ENCODE measurements around the gene SLC32A1.

SLC32A1 gene

DNA sequence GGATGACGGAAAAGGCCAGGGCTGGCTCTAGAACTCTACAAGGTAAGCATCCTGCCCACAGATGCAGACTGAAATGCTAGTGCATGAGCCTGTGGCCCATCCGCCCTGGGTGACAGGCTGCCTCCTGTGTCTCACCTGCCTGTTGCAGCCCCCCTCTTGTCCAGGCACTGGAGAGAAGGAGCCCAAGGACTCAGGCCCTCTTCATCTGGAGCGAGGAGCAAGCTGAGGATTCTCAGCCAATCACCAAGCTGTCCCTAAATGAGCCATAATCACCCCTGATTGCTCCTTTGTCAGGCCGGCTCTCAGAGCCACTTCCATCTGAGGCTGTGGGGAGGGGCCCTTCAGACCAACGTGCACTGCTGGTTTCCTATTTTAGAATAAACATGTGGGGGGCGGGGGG lies 10.0 kb upstream of the SLC32A1 start:
- TF ChIP-seq ZFP30 (CRISPR knock-in tag; IDR thresholded peaks at IDR 0.05) (no peak), TCF4 (CRISPR knock-in tag; IDR thresholded peaks at IDR 0.05; ENCODE audit: borderline replicate concordance) (no peak), CSDC2 (CRISPR knock-in tag; IDR thresholded peaks at IDR 0.05) (no peak), SNAI2 (CRISPR knock-in tag; IDR thresholded peaks at IDR 0.05) (no peak), BACH2 (CRISPR knock-in tag; IDR thresholded peaks at IDR 0.05; ENCODE audit: borderline replicate concordance) (no peak), ARNTL (CRISPR knock-in tag; IDR thresholded peaks at IDR 0.05; ENCODE audit: borderline replicate concordance, low read depth) (no peak), ZNF70 (CRISPR knock-in tag; IDR thresholded peaks at IDR 0.05) (no peak), ZNF565 (CRISPR knock-in tag; conservative IDR thresholded peaks at IDR 0.05; ENCODE audit: low read depth) (no peak), PPARA (CRISPR knock-in tag; IDR thresholded peaks at IDR 0.05; ENCODE audit: borderline replicate concordance) (no peak), TOX (CRISPR knock-in tag; IDR thresholded peaks at IDR 0.05; ENCODE audit: borderline replicate concordance) (no peak), ZC3H10 (CRISPR knock-in tag; IDR thresholded peaks at IDR 0.05) (no peak), OSR1 (CRISPR knock-in tag; IDR thresholded peaks at IDR 0.05) (no peak)
- TF ChIP-seq, protein P1, sequence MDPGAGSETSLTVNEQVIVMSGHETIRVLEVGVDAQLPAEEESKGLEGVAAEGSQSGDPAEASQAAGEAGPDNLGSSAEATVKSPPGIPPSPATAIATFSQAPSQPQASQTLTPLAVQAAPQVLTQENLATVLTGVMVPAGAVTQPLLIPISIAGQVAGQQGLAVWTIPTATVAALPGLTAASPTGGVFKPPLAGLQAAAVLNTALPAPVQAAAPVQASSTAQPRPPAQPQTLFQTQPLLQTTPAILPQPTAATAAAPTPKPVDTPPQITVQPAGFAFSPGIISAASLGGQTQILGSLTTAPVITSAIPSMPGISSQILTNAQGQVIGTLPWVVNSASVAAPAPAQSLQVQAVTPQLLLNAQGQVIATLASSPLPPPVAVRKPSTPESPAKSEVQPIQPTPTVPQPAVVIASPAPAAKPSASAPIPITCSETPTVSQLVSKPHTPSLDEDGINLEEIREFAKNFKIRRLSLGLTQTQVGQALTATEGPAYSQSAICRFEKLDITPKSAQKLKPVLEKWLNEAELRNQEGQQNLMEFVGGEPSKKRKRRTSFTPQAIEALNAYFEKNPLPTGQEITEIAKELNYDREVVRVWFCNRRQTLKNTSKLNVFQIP (CRISPR knock-in tag; IDR thresholded peaks at IDR 0.05; ENCODE audit: borderline replicate concordance, low read depth) = no peak
- TF ChIP-seq, protein P2, sequence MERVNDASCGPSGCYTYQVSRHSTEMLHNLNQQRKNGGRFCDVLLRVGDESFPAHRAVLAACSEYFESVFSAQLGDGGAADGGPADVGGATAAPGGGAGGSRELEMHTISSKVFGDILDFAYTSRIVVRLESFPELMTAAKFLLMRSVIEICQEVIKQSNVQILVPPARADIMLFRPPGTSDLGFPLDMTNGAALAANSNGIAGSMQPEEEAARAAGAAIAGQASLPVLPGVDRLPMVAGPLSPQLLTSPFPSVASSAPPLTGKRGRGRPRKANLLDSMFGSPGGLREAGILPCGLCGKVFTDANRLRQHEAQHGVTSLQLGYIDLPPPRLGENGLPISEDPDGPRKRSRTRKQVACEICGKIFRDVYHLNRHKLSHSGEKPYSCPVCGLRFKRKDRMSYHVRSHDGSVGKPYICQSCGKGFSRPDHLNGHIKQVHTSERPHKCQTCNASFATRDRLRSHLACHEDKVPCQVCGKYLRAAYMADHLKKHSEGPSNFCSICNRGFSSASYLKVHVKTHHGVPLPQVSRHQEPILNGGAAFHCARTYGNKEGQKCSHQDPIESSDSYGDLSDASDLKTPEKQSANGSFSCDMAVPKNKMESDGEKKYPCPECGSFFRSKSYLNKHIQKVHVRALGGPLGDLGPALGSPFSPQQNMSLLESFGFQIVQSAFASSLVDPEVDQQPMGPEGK (CRISPR knock-in tag; IDR thresholded peaks at IDR 0.05; ENCODE audit: borderline replicate concordance) = no peak
- no peak for ATAC-seq

DNA sequence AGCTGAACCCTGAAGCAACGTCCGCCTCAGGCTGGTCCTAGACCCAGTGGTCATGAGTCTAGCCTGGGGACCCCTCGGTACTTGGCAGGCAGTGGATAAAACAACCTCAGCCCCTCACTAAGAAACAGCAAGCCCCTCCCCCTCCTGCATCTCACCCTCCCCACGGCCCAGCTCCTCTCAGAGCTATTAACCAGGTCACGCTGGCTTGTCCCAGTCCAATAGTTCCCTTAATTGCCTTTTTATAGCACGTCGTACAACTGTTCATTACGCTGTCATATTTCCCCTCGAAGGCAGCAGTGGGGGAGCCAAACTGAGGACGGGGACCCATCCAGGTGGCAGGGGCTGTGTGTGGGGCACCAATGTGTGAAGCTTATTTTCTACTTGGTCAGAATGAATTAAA lies 8.6 kb upstream of the SLC32A1 start:
- TF ChIP-seq SNAI2 (CRISPR knock-in tag; IDR thresholded peaks at IDR 0.05) = no peak
- no peak for TF ChIP-seq CSDC2 (CRISPR knock-in tag; IDR thresholded peaks at IDR 0.05)
- TF ChIP-seq ARNTL (CRISPR knock-in tag; IDR thresholded peaks at IDR 0.05; ENCODE audit: borderline replicate concordance, low read depth) = no peak
- ATAC-seq = no peak

- TF ChIP-seq TSHZ2 (CRISPR knock-in tag; IDR thresholded peaks at IDR 0.05) = no peak
- no peak for ATAC-seq
Observed at GRCh38 chr20:38722683-38723016, 1.6 kb upstream of the SLC32A1 start.

- no peak; the same call in 2 of the 3 replicates for ATAC-seq
- TF ChIP-seq ZNF70 (CRISPR knock-in tag; IDR thresholded peaks at IDR 0.05) = no peak
- TF ChIP-seq ISL1 (CRISPR knock-in tag; IDR thresholded peaks at IDR 0.05) = no peak
- TF ChIP-seq TSHZ2 (CRISPR knock-in tag; IDR thresholded peaks at IDR 0.05) = no peak
- no peak for TF ChIP-seq PPARA (CRISPR knock-in tag; IDR thresholded peaks at IDR 0.05; ENCODE audit: borderline replicate concordance)
- TF ChIP-seq BACH2 (CRISPR knock-in tag; IDR thresholded peaks at IDR 0.05; ENCODE audit: borderline replicate concordance) = no peak
- TF ChIP-seq TCF4 (CRISPR knock-in tag; IDR thresholded peaks at IDR 0.05; ENCODE audit: borderline replicate concordance) = no peak
- no peak for TF ChIP-seq ZFP30 (CRISPR knock-in tag; IDR thresholded peaks at IDR 0.05)
- no peak for TF ChIP-seq CREB5 (CRISPR knock-in tag; IDR thresholded peaks at IDR 0.05; ENCODE audit: low read depth)
- TF ChIP-seq CSDC2 (CRISPR knock-in tag; IDR thresholded peaks at IDR 0.05) = no peak
- TF ChIP-seq RARB (CRISPR knock-in tag; IDR thresholded peaks at IDR 0.05) = no peak
- TF ChIP-seq, protein P3, sequence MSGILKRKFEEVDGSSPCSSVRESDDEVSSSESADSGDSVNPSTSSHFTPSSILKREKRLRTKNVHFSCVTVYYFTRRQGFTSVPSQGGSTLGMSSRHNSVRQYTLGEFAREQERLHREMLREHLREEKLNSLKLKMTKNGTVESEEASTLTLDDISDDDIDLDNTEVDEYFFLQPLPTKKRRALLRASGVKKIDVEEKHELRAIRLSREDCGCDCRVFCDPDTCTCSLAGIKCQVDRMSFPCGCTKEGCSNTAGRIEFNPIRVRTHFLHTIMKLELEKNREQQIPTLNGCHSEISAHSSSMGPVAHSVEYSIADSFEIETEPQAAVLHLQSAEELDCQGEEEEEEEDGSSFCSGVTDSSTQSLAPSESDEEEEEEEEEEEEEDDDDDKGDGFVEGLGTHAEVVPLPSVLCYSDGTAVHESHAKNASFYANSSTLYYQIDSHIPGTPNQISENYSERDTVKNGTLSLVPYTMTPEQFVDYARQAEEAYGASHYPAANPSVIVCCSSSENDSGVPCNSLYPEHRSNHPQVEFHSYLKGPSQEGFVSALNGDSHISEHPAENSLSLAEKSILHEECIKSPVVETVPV (CRISPR knock-in tag; IDR thresholded peaks at IDR 0.05) = no peak
- TF ChIP-seq ARNTL (CRISPR knock-in tag; IDR thresholded peaks at IDR 0.05; ENCODE audit: borderline replicate concordance, low read depth) = no peak
- no peak for TF ChIP-seq ESRRG (CRISPR knock-in tag; IDR thresholded peaks at IDR 0.05)
- no peak for TF ChIP-seq ZFP3 (CRISPR knock-in tag; IDR thresholded peaks at IDR 0.05)
- no peak for TF ChIP-seq ZC3H10 (CRISPR knock-in tag; IDR thresholded peaks at IDR 0.05)
Observed at GRCh38 chr20:38723017-38723847, 1.1 kb upstream of the SLC32A1 start.

Measured in SK-N-SH treated with all-trans-retinoic acid at 6 μM for 48 hours (cell line).